Body of pancreas (tissue), 4 donors: ENCODE data around the gene GOLGA3.

Experiments used
- POLR2A ChIP-seq, 3 donors: fragments of 450-650 bp; IDR thresholded peaks; one replicate each; pipeline ENCODE4 v1.6.1; 2016; ENCODE audit warnings: antibody characterized with exemption in 3 of 3, mild to moderate bottlenecking in 2 of 3
- TF ChIP-seq, protein P1 (sequence below), 7 experiments: fragments of 450-650 bp in 4 of 7; fragments of 200-600 bp in 3 of 7; sonication (generic) in 3 of 7; IDR thresholded peaks; one replicate each; pipeline ENCODE4 v1.5.1; 2016 to 2019; ENCODE audit warnings: antibody characterized with exemption in 7 of 7

DNA sequence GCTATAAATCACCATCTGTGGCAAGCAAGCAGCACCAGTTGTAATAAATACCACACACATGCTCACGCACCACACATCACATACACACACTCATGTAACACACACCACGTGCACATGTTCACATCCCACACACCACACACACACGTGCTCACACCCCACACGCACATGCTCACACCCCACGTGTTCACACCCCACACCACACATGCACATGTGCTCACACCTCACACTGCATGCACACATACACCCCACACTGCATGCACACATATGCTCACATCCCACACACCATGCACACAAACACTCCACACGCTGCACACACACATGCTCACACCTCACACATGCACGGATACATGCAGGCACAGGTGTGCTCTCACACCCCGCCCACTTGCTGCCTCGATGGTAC lies 44.1 kb downstream of the GOLGA3 start:
- TF ChIP-seq, protein P1, sequence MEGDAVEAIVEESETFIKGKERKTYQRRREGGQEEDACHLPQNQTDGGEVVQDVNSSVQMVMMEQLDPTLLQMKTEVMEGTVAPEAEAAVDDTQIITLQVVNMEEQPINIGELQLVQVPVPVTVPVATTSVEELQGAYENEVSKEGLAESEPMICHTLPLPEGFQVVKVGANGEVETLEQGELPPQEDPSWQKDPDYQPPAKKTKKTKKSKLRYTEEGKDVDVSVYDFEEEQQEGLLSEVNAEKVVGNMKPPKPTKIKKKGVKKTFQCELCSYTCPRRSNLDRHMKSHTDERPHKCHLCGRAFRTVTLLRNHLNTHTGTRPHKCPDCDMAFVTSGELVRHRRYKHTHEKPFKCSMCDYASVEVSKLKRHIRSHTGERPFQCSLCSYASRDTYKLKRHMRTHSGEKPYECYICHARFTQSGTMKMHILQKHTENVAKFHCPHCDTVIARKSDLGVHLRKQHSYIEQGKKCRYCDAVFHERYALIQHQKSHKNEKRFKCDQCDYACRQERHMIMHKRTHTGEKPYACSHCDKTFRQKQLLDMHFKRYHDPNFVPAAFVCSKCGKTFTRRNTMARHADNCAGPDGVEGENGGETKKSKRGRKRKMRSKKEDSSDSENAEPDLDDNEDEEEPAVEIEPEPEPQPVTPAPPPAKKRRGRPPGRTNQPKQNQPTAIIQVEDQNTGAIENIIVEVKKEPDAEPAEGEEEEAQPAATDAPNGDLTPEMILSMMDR (IDR thresholded peaks at IDR 0.05), result no peak
- TF ChIP-seq POLR2A (IDR thresholded peaks at IDR 0.05), result no peak
